ENCODE results near the gene TMEM132D. TPM values are rescaled to one million over a fixed set of nuclear protein-coding genes. Genes with fewer than 3 reads are reported as not detected.

Gene TMEM132D
- total and polyA plus RNA-seq, 2 donors from 2014 or later: 0.13 TPM; not detected in 1

GRCh38 chr12:129394177-129394825 lies 509.5 kb downstream of the TMEM132D start:
- no peak overlapping the region for H3K9ac ChIP-seq (ENCODE audit: low read length in 3 of 3)
- H3K4me1 ChIP-seq (ENCODE audit: control insufficient read depth in 2 of 3, insufficient read depth in 2 of 3, low read depth in 1 of 3, low read length in 3 of 3): no peaks in the 10 kb centered on the region
- TF ChIP-seq CTCF (IDR thresholded peaks at IDR 0.05; ENCODE audit: borderline replicate concordance, extremely low read depth, insufficient read depth): no peak

DNA sequence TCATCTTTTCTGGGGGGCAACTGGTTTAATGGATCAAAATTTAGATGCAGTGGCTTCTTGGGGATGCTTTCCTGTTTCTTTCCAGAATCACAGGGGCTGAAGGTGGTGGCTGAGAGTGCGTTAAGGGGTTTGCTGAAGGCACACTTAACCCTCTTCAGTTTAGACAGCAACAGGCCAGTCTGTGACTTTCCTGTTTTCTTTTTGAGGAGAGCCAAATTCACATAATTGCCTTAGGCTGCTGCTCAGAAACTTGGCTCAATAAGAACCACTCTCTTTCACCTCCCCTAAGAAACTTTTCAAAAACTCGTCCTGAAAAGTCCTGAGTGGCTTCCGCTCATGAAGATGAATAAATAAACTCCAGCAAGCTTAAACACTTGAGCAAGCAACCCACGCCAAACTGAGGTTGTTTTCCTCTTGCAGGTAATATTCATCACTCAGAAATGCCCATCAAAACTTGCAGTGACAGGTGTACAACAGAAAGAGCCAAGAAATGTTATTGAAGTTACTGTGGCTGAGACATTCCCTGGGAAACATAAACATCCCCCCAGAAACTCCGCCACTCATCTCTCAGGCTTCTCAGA lies 510.4 kb downstream of the TMEM132D start:
- Histone ChIP-seq H3K4me3 (ENCODE audit: low read length in 3 of 3) (no peak overlapping the region), H3K27ac (ENCODE audit: low read depth in 2 of 2, low read length in 2 of 2) (no peak overlapping the region), H3K27me3 (ENCODE audit: control insufficient read depth, insufficient read depth, low read length) (no peaks in the 10 kb centered on the region), H3K36me3 (ENCODE audit: control insufficient read depth in 2 of 3, insufficient read depth in 3 of 3, low read length in 3 of 3) (no peaks in the 10 kb centered on the region), H3K9ac (ENCODE audit: low read length in 3 of 3) (no peak overlapping the region), H3K4me1 (ENCODE audit: control insufficient read depth in 2 of 3, insufficient read depth in 2 of 3, low read depth in 1 of 3, low read length in 3 of 3) (no peaks in the 10 kb centered on the region), H3K9me3 (ENCODE audit: control insufficient read depth in 2 of 3, insufficient read depth in 1 of 3, low read length in 3 of 3) (no peaks in the 10 kb centered on the region)
- DNase-seq (no peak), FAIRE-seq (no peak)
- intact Hi-C loops (cut with DNase I): no loop called here
- no peak for TF ChIP-seq CTCF (IDR thresholded peaks at IDR 0.05; ENCODE audit: borderline replicate concordance, extremely low read depth, insufficient read depth)

More at GRCh38 chr12:129394177-129394825, 509.5 kb downstream of the TMEM132D start:
- no peak for DNase-seq
- Histone ChIP-seq H3K4me3 (ENCODE audit: low read length in 3 of 3) (no peak overlapping the region), H3K36me3 (ENCODE audit: control insufficient read depth in 2 of 3, insufficient read depth in 3 of 3, low read length in 3 of 3) (no peaks in the 10 kb centered on the region), H3K27me3 (ENCODE audit: control insufficient read depth, insufficient read depth, low read length) (no peaks in the 10 kb centered on the region), H3K9me3 (ENCODE audit: control insufficient read depth in 2 of 3, insufficient read depth in 1 of 3, low read length in 3 of 3) (no peaks in the 10 kb centered on the region), H3K27ac (ENCODE audit: low read depth in 2 of 2, low read length in 2 of 2) (no peak overlapping the region)
- intact Hi-C loops (cut with DNase I): no loop called here
- FAIRE-seq: no peak

DNA sequence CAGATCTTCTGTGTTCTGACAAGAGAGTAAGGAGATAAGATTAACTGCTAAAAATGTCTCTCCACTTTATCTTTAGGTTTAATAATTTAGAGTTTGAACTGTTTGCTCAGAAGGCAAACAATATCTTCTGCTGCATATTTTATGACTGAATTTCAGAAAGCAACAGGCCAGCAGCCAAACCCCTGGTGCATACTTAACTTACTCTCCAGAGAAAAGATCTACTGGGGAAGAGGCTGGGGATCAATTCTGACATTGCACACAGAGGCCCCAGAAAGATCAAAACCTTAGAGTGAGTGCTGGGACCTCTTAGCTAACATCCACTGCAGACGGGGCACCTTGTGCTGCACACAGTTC lies 518.2 kb downstream of the TMEM132D start:
- Histone ChIP-seq H3K9me3 (ENCODE audit: control insufficient read depth in 2 of 3, insufficient read depth in 1 of 3, low read length in 3 of 3) (peaks cover 0 to 5% (median 3%) of the 10 kb centered on the region in 3 donors), H3K4me3 (ENCODE audit: low read length in 3 of 3) (no peak overlapping the region), H3K9ac (ENCODE audit: low read length in 3 of 3) (no peak overlapping the region), H3K27ac (ENCODE audit: low read depth in 2 of 2, low read length in 2 of 2) (no peak overlapping the region), H3K36me3 (ENCODE audit: control insufficient read depth in 2 of 3, insufficient read depth in 3 of 3, low read length in 3 of 3) (no peaks in the 10 kb centered on the region), H3K4me1 (ENCODE audit: control insufficient read depth in 2 of 3, insufficient read depth in 2 of 3, low read depth in 1 of 3, low read length in 3 of 3) (no peaks in the 10 kb centered on the region), H3K27me3 (ENCODE audit: control insufficient read depth, insufficient read depth, low read length) (no peaks in the 10 kb centered on the region)
- DNase-seq: no peak
- TF ChIP-seq CTCF (IDR thresholded peaks at IDR 0.05; ENCODE audit: borderline replicate concordance, extremely low read depth, insufficient read depth): no peak
- no peak for FAIRE-seq
- intact Hi-C loops (cut with DNase I): no loop called here

Measured in kidney (tissue), 14 donors.